HepG2 (cell line): ENCODE results near the gene EPHA2. TPM values are rescaled to one million over a fixed set of nuclear protein-coding genes. Genes with fewer than 3 reads are reported as not detected.
A peak's percentile ranks its signal among the peaks of the same experiment; 100 is the strongest.

Experiments used
- ATAC-seq: fragments of 200-7000 bp; cut with Tn5 transposase; 3 replicates; pipeline ENCODE4 v1.9.1; 2020; ENCODE audit warnings: mild to moderate bottlenecking, moderate library complexity
- BruUV-seq: library from RNA; stranded (reverse); fragments of 400-500 nt; replicated peaks from 2 replicates; lab custom pipeline; 2021; lab: Mats Ljungman, UMichigan
- CTCF ChIA-PET: fragments of 300-600 bp; formaldehyde crosslinking; extraction: SDS; loops from one replicate; lab custom pipeline; 2021; ENCODE audit warnings: low total read pairs, inconsistent platforms, low intra/inter-chr PET ratio; lab: Yijun Ruan, JAX
- POLR2A ChIA-PET: fragments of 350-600 bp; sonication (Branson Sonifier 250); formaldehyde crosslinking; loops from one replicate; lab custom pipeline; 2020; ENCODE audit warnings: antibody characterized with exemption, inconsistent platforms; lab: Yijun Ruan, JAX
- DNase-seq: peaks from one replicate; pipeline ENCODE4 v3.0.0-alpha.2; 2015; ENCODE audit warnings: low spot score
- FAIRE-seq: peaks from 3 replicates; lab custom pipeline; 2011; peaks lifted over from hg19 to GRCh38; lab: Jason Lieb, UNC
- H2AFZ ChIP-seq: one replicate; pipeline ENCODE4 v1.6.1; 2011; ENCODE audit warnings: low read length, inconsistent platforms
- H3K27ac ChIP-seq: fragments of 300-600 bp; 3 replicates; pipeline ENCODE4 v1.8.0; 2011; ENCODE audit warnings: mixed run types, mild to moderate bottlenecking, mixed read lengths, low read length, inconsistent platforms; ENCODE audit not compliant: insufficient read depth; ENCODE audit errors: extremely low read length
- H3K27me3 ChIP-seq, 2 experiments: fragments of 200-600 bp in 1 of 2; 2 replicates in 1 of 2; 3 replicates in 1 of 2; pipeline versions ENCODE4 v1.6.0 to v1.8.0; 2011; ENCODE audit warnings: low read length in 2 of 2, mild to moderate bottlenecking in 2 of 2, moderate library complexity in 2 of 2, inconsistent platforms in 1 of 2; ENCODE audit not compliant: insufficient read depth in 2 of 2, control insufficient read depth in 1 of 2
- H3K36me3 ChIP-seq, 2 experiments: fragments of 200-600 bp in 1 of 2; replicated peaks in 1 of 2; 2 replicates in 1 of 2; 3 replicates in 1 of 2; pipeline versions ENCODE4 v1.5.1 to v1.8.0; 2011; ENCODE audit warnings: low read length in 2 of 2, inconsistent platforms in 1 of 2; ENCODE audit not compliant: insufficient read depth in 2 of 2, control insufficient read depth in 1 of 2
- H3K4me1 ChIP-seq: 2 replicates; pipeline ENCODE4 v1.5.1; 2012; ENCODE audit warnings: low read length, inconsistent platforms; ENCODE audit not compliant: insufficient read depth
- H3K4me2 ChIP-seq: 2 replicates; pipeline ENCODE4 v1.6.0; 2011; ENCODE audit warnings: low read depth, low read length, inconsistent platforms
- H3K4me3 ChIP-seq, 3 experiments: fragments of 200-600 bp in 1 of 3; sonication (generic), shearing (Covaris generic) in 1 of 3; replicated peaks in 1 of 3; 2 replicates each; pipeline ENCODE4 v1.5.1; 2011 to 2016; ENCODE audit warnings: low read length in 3 of 3, inconsistent platforms in 2 of 3, low read depth in 2 of 3, mild to moderate bottlenecking in 2 of 3, control low read depth in 1 of 3, mixed read lengths in 1 of 3; ENCODE audit not compliant: insufficient read depth in 1 of 3
- H3K79me2 ChIP-seq: one replicate; pipeline ENCODE4 v1.6.1; 2011; ENCODE audit warnings: low read length, inconsistent platforms; ENCODE audit not compliant: insufficient read depth
- H3K9ac ChIP-seq: 2 replicates; pipeline ENCODE4 v1.6.0; 2011; ENCODE audit warnings: mild to moderate bottlenecking, low read depth, low read length, inconsistent platforms; ENCODE audit not compliant: insufficient read depth
- H3K9me3 ChIP-seq: 2 replicates; pipeline ENCODE4 v1.5.1; 2012; ENCODE audit warnings: mild to moderate bottlenecking, low read length
- H4K20me1 ChIP-seq: 2 replicates; pipeline ENCODE4 v1.6.0; 2011; ENCODE audit warnings: inconsistent platforms, mild to moderate bottlenecking, low read length, moderate library complexity; ENCODE audit not compliant: insufficient read depth
- CEBPG ChIP-seq: IDR thresholded peaks from 2 replicates; pipeline ENCODE4 v1.6.1; 2016
- ELF1 ChIP-seq: sonication (generic); formaldehyde crosslinking; IDR thresholded peaks from 2 replicates; pipeline ENCODE4 v1.4.0; 2020; ENCODE audit warnings: missing genetic modification reagents
- GABPA ChIP-seq, 2 experiments: IDR thresholded peaks; 2 replicates each; pipeline ENCODE4 v1.6.1; 2011 to 2016; ENCODE audit warnings: low read depth in 2 of 2, low read length in 1 of 2, missing biosample characterization in 1 of 2, missing genetic modification characterization in 1 of 2
- GABPB1 ChIP-seq: IDR thresholded peaks from 2 replicates; pipeline ENCODE4 v1.6.1; 2016; ENCODE audit warnings: mild to moderate bottlenecking, missing genetic modification reagents, moderate library complexity, missing compliant biosample characterization
- GMEB1 ChIP-seq: sonication (generic); formaldehyde crosslinking; IDR thresholded peaks from 2 replicates; pipeline ENCODE4 v1.5.1; 2020; ENCODE audit warnings: missing genetic modification reagents, mild to moderate bottlenecking, borderline replicate concordance
- MED8 ChIP-seq: sonication (generic); formaldehyde crosslinking; IDR thresholded peaks from 2 replicates; pipeline ENCODE4 v1.8.1; 2023; ENCODE audit warnings: mild to moderate bottlenecking, missing genetic modification reagents; ENCODE audit not compliant: insufficient replicate concordance
- MNT ChIP-seq: fragments of 450-650 bp; IDR thresholded peaks from 2 replicates; pipeline ENCODE4 v1.6.1; 2016
- NFYB ChIP-seq: sonication (generic); formaldehyde crosslinking; IDR thresholded peaks from 2 replicates; pipeline ENCODE4 v1.4.0; 2020; ENCODE audit warnings: missing genetic modification reagents
- PCBP1 ChIP-seq: fragments of 200-400 bp; formaldehyde crosslinking; IDR thresholded peaks from 2 replicates; pipeline ENCODE4 v1.6.1; 2017; ENCODE audit warnings: mild to moderate bottlenecking, low read depth, low read length, borderline replicate concordance
- ZBTB38 ChIP-seq: sonication (generic); formaldehyde crosslinking; IDR thresholded peaks from 2 replicates; pipeline ENCODE4 v1.5.1; 2020; ENCODE audit warnings: mild to moderate bottlenecking, missing genetic modification reagents
- ZNF557 ChIP-seq: sonication (generic); formaldehyde crosslinking; IDR thresholded peaks from 2 replicates; pipeline ENCODE4 v1.4.0; 2020; ENCODE audit warnings: missing genetic modification reagents
- WGBS: methylation state at CpG from one replicate; pipeline ENCODE4 v1.1.6; 2017; ENCODE audit warnings: low lambda C conversion rate; 5-methylcytosine and 5-hydroxymethylcytosine counted together
- in situ Hi-C: cut with HindIII; loops from 2 replicates; pipeline ENCODE4 v1.10.0; 2017; ENCODE audit warnings: low pct_unique_long_range_greater_than_20kb; ENCODE audit not compliant: extremely low pct_ligation_motif_present
- intact Hi-C: fragments of 100-400 bp; cut with micrococcal nuclease; formaldehyde crosslinking; loops from one replicate; pipeline ENCODE4 v1.10.0; 2022; ENCODE audit not compliant: unreplicated experiment
- polyA plus RNA-seq, 8 experiments: library from polyadenylated mRNA; depleted of rRNA in 3 of 8; stranded (reverse) in 7 of 8; unstranded in 1 of 8; fragments of >200 nt; fragmentation: Illumina TruSeq in 4 of 8; extraction: Trizol in 4 of 8; gene quantifications; 2 replicates each; pipeline versions ENCODE4 v1.2.1 to v1.2.3, GENCODE V29; 2011 to 2016; ENCODE audit warnings: low read depth in 4 of 8, missing spikeins in 1 of 8, mixed read lengths in 1 of 8; ENCODE audit not compliant: insufficient read depth in 1 of 8
- total RNA-seq, 5 experiments: library from RNA; depleted of rRNA; stranded (reverse); fragments of >200 nt; fragmentation: Illumina TruSeq; extraction: Trizol; gene quantifications; 2 replicates each; pipeline ENCODE4 v1.2.3, GENCODE V29; 2016; ENCODE audit warnings: low read depth in 1 of 5

Gene EPHA2
- total and polyA plus RNA-seq, 2 of the 13 experiments (the other 11 are each of a cell fraction or from before 2014, with no cell fraction given) = 33.6 to 53.6 TPM

- H3K4me1 ChIP-seq = peaks cover 30% of the 10 kb centered on the region
- peaks cover 36% of the 10 kb centered on the region for H3K79me2 ChIP-seq
- POLR2A ChIA-PET = no interaction called here
These were observed 2.2 kb upstream of the EPHA2 start for GRCh38 chr1:16158025-16158424.

GRCh38 chr1:16156848-16157495, 1.1 kb upstream of the EPHA2 start:
- peaks cover 40% of the 10 kb centered on the region for H3K4me1 ChIP-seq
- TF ChIP-seq NFYB (CRISPR knock-in tag) (peak; percentile 55), ZBTB38 (CRISPR knock-in tag) (peak; percentile 86), GMEB1 (CRISPR knock-in tag) (no peak), GABPA (IDR thresholded peaks at IDR 0.05; ENCODE audit: low read depth, low read length) (no peak), GABPA (CRISPR knock-in tag; IDR thresholded peaks at IDR 0.05; ENCODE audit: low read depth) (peak; percentile 58; the same call in 1 of the 2 replicates), CEBPG (CRISPR knock-in tag) (peak; percentile 76), ELF1 (CRISPR knock-in tag) (peak; percentile 25; the same call in 1 of the 2 replicates), GABPB1 (0 out of 2 replicates have a peak, but pooled peaks have one; percentile 22)

More at GRCh38 chr1:16158025-16158424, 2.2 kb upstream of the EPHA2 start:
- no peak overlapping the region for H3K27ac ChIP-seq
- DNase-seq = no peak
- H3K9me3 ChIP-seq = no peaks in the 10 kb centered on the region
- H2AFZ ChIP-seq = no peak overlapping the region
- no TSS peak for BruUV-seq
- CTCF ChIA-PET = no interaction called here
- H4K20me1 ChIP-seq = peaks cover 12% of the 10 kb centered on the region; the same call in 1 of the 2 replicates
- intact Hi-C loops (no loop called here), in situ Hi-C loops (no loop called here)
- H3K27me3 ChIP-seq = no peaks in the 10 kb centered on the region; a peak in 1 of 5 replicates
- WGBS = 95% methylated on average over 5 of the region's 5 CpGs
- H3K9ac ChIP-seq = no peak overlapping the region
- no peak for ATAC-seq
- 0 out of 5 replicates have a peak, but pooled peaks cover 0 to 2% of the 10 kb centered on the region in 2 experiments for H3K36me3 ChIP-seq
- TF ChIP-seq MNT = peak; percentile 59
- no peak for TF ChIP-seq ZNF557
- TF ChIP-seq PCBP1 = no peak
- TF ChIP-seq MED8 (CRISPR knock-in tag) = no peak
- H3K4me2 ChIP-seq = no peak overlapping the region
- FAIRE-seq = no peak
- no peak overlapping the region for H3K4me3 ChIP-seq

More at GRCh38 chr1:16156848-16157495, 1.1 kb upstream of the EPHA2 start:
- Histone ChIP-seq H3K4me3 (peak overlapping the region; percentile 92 to 100 (median 95); a peak in 5 of 6 replicates), H4K20me1 (peaks cover 19% of the 10 kb centered on the region; the same call in 1 of the 2 replicates), H3K27me3 (no peaks in the 10 kb centered on the region; a peak in 1 of 5 replicates), H3K79me2 (peaks cover 46% of the 10 kb centered on the region), H3K4me2 (peak overlapping the region; percentile 99), H3K9me3 (no peaks in the 10 kb centered on the region), H3K9ac (peak overlapping the region; percentile 95), H2AFZ (no peak overlapping the region), H3K27ac (no peak overlapping the region), H3K36me3 (peaks cover 0 to 4% of the 10 kb centered on the region in 2 experiments; a peak in 1 of 5 replicates)
- intact Hi-C loops (no loop called here), in situ Hi-C loops (no loop called here)
- ChIA-PET CTCF (no interaction called here), POLR2A (interaction anchor here (0.6 to 5.9 kb wide), 11 partner anchors 8 to 538 kb away, joined by 3 to 120 read pairs (median 6); no protein-coding TSS in a partner anchor)
- peak; percentile 55 for DNase-seq
- no TSS peak for BruUV-seq
- 56% methylated on average over 10 of the region's 13 CpGs for WGBS
- peak; percentile 25 for ATAC-seq
- peak; percentile 23 for FAIRE-seq
